Left ventricle myocardium inferior (tissue), 1 donor: Measurements from ENCODE around the gene PTPRN2. TPM values are rescaled to one million over a fixed set of nuclear protein-coding genes. Genes with fewer than 3 reads are reported as not detected.
"Not testable (repeated sequence)": the region's sequence is repeated elsewhere in the genome, so short reads cannot be mapped to it uniquely, and the experiment has no call there.

Source experiments
- DNase-seq: peaks from one replicate; pipeline ENCODE4 v3.0.0-alpha.2; 2020
- H3K27ac ChIP-seq: fragments of 200-600 bp; replicated peaks from 2 replicates; pipeline ENCODE4 v1.8.0; 2021
- H3K27me3 ChIP-seq: fragments of 200-600 bp; 2 replicates; pipeline ENCODE4 v1.8.0; 2021; ENCODE audit warnings: low read depth
- H3K36me3 ChIP-seq: fragments of 200-600 bp; 2 replicates; pipeline ENCODE4 v1.8.0; 2021
- H3K4me1 ChIP-seq: fragments of 200-600 bp; 2 replicates; pipeline ENCODE4 v1.8.0; 2021
- H3K4me3 ChIP-seq: fragments of 200-600 bp; 2 replicates; pipeline ENCODE4 v1.8.0; 2021; ENCODE audit warnings: mild to moderate bottlenecking, moderate library complexity
- H3K9me3 ChIP-seq: fragments of 200-600 bp; replicated peaks from 2 replicates; pipeline ENCODE4 v1.8.0; 2021
- CTCF ChIP-seq: fragments of 200-600 bp; IDR thresholded peaks from 2 replicates; pipeline ENCODE4 v1.8.0; 2021; ENCODE audit warnings: antibody characterized with exemption, mild to moderate bottlenecking, borderline replicate concordance
- intact Hi-C: fragments of 100-400 bp; cut with micrococcal nuclease; formaldehyde crosslinking; loops from one replicate; pipeline ENCODE4 v1.11.0; 2022
- total RNA-seq: library from RNA; stranded (reverse); fragmentation: NEBNext Ultra II Directional; extraction: Animal tissue kit (Norgen Biotek cat#: 25700); gene quantifications from one replicate; pipeline ENCODE4 v1.2.1, GENCODE V29; 2021
- donor health status: DM: no; HTN: yes; CAD: no; lungs with severe emphysema.

The PTPRN2 gene
- total RNA-seq, 1 donor from 2014 or later: 1.3 TPM

GRCh38 chr7:158351481-158351880, 236.1 kb downstream of the PTPRN2 start:
- no peaks in the 10 kb centered on the region for H3K4me1 ChIP-seq
- H3K27me3 ChIP-seq: peaks cover 65% of the 10 kb centered on the region
- no peak overlapping the region for H3K4me3 ChIP-seq
- no peaks in the 10 kb centered on the region for H3K36me3 ChIP-seq
- TF ChIP-seq CTCF: no peak
- intact Hi-C loops: no loop called here
- DNase-seq: no peak
- H3K9me3 ChIP-seq: peaks cover 21% of the 10 kb centered on the region
- H3K27ac ChIP-seq: no peak overlapping the region

DNA sequence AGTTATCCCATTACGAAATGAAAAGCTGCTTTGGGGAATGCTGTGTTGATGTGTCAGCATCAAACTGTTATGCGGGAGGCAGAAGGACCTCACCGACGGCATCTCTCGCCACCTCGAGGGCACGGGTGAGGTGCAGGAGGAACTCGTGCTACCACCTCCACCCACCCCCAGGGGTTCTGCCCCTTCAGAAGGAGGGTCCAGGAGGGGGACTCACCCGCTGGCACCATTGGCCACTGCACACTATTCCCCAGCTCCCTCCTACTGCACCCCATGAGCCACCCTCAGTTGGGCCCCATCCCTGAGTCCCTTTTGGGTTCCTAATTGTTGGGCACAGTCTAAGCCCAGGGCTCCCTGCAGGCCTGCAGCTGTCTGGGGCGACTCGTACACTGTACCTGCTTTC, 236.6 kb downstream of the PTPRN2 start:
- H3K4me3 ChIP-seq: no peak overlapping the region

DNA sequence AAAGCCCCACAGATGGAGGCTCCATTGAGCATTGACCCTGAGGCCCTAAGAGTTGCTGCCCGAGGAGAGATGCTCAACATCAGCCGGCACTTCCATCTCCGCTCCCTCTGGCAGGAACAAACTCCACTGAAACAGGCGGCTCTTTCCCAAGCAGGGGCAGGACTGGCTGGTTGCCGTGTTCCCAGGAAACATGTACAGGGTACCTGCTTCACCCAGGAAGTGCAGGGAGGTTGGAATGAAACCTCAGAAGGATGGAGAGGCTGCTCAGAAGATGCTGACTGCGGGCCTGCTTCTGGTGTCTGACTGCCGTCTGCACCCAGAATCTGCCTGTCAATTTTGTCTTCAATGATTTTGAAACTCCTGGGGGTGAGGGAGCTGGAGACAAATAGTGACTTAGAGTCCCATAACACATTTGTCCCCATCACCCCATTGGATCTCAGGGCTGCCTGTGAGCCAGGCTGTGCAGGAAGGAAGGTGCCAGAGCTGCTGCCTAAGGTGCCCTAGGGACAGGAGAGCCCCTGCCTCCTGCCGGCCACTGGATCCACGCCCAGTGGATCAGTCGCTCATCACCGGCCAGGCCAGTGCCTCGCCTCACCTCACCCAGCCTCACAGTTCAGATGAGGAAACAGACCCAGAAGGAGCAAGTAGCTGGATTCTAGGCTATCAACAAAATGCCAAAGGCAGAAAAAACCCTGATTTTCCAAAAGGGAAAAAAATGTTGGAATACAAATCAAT, 237.3 kb downstream of the PTPRN2 start:
- Histone ChIP-seq H3K36me3 (no peaks in the 10 kb centered on the region), H3K4me1 (no peaks in the 10 kb centered on the region), H3K27me3 (peaks cover 53% of the 10 kb centered on the region), H3K27ac (no peak overlapping the region), H3K4me3 (no peak overlapping the region), H3K9me3 (peaks cover 15% of the 10 kb centered on the region)
- no peak for DNase-seq
- intact Hi-C loops: no loop called here
- no peak for TF ChIP-seq CTCF

More for the DNA sequence above, 236.6 kb downstream of the PTPRN2 start:
- no peak for TF ChIP-seq CTCF
- no peak for DNase-seq
- intact Hi-C loops: no loop called here
- H3K4me1 ChIP-seq: no peaks in the 10 kb centered on the region
- H3K9me3 ChIP-seq: peaks cover 21% of the 10 kb centered on the region
- peaks cover 60% of the 10 kb centered on the region for H3K27me3 ChIP-seq
- H3K27ac ChIP-seq: no peak overlapping the region
- H3K36me3 ChIP-seq: no peaks in the 10 kb centered on the region

DNA sequence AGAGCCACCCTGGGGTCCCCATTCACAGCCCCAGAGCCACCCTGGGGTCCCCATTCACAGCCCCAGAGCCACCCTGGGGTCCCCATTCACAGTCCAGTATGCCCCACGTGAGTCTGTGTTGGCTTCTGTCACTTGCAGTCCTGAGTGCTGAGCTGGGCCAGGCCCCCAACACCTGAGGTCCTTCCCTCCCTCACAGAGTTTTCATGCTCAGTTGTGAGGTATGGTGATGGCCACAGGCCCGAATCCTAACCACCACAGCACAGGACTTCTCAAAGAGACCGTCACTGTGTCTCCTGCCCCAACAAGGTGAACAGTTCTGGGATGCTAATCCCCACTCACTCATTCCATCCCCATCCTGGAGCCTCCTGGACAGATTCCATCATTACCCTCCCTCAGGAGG, 239.2 kb downstream of the PTPRN2 start:
- intact Hi-C loops: no loop called here
- DNase-seq: no peak
- no peak for TF ChIP-seq CTCF

DNA sequence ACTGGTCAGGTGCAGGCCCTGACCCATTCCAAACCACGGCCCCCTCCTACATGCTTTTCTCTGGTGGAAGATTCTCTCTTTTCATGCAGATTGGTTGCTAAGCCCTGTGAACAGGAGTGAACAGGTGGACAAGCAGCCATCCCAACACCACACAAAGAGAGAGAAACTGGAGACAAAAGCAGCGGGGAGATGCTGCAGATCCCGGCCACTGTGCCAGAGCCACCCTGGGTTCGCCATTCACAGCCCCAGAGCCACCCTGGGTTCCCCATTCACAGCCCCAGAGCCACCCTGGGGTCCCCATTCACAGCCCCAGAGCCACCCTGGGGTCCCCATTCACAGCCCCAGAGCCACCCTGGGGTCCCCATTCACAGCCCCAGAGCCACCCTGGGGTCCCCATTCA, 239.6 kb downstream of the PTPRN2 start:
- H3K36me3 ChIP-seq, intact Hi-C loops, DNase-seq, H3K4me1 ChIP-seq, H3K9me3 ChIP-seq, H3K27ac ChIP-seq, H3K4me3 ChIP-seq: not testable (repeated sequence)
- peaks cover 41% of the 10 kb centered on the region for H3K27me3 ChIP-seq

More for the DNA sequence above, 239.2 kb downstream of the PTPRN2 start:
- H3K4me1 ChIP-seq: no peaks in the 10 kb centered on the region
- no peak overlapping the region for H3K27ac ChIP-seq
- peaks cover 45% of the 10 kb centered on the region for H3K27me3 ChIP-seq
- no peaks in the 10 kb centered on the region for H3K9me3 ChIP-seq
- no peaks in the 10 kb centered on the region for H3K36me3 ChIP-seq
- no peak overlapping the region for H3K4me3 ChIP-seq

- Histone ChIP-seq H3K27ac (no peak overlapping the region), H3K9me3 (no peaks in the 10 kb centered on the region), H3K4me1 (no peaks in the 10 kb centered on the region), H3K27me3 (peaks cover 22% of the 10 kb centered on the region), H3K4me3 (no peak overlapping the region), H3K36me3 (no peaks in the 10 kb centered on the region)
- no peak for DNase-seq
- intact Hi-C loops: no loop called here
- no peak for TF ChIP-seq CTCF
These were observed 241.9 kb downstream of the PTPRN2 start for GRCh38 chr7:158345731-158346130.
